WTC11 (cell line): Measurements from ENCODE around the gene SPOCK1. TPM values are rescaled to one million over a fixed set of nuclear protein-coding genes. Genes with fewer than 3 reads are reported as not detected.

Source experiments
- ATAC-seq: fragments of 200-7000 bp; cut with Tn5 transposase; 2 replicates; pipeline ENCODE4 v1.10.0; 2021; ENCODE audit warnings: mild to moderate bottlenecking, moderate library complexity
- CTCF ChIA-PET: fragments of 300-600 bp; sonication (Branson Sonifier 250); formaldehyde crosslinking; loops from one replicate; lab custom pipeline; 2021; ENCODE audit warnings: antibody characterized with exemption; lab: Charles Lee
- POLR2A ChIA-PET: fragments of 350-600 bp; sonication (Branson Sonifier 250); formaldehyde crosslinking; loops from one replicate; lab custom pipeline; 2021; ENCODE audit warnings: antibody characterized with exemption; lab: Charles Lee
- DNase-seq: peaks from one replicate; pipeline ENCODE4 v3.0.0; 2021; ENCODE audit warnings: low spot score
- H3K27ac Mint-ChIP-seq: 2 replicates; pipeline ENCODE4 v1.8.0; 2021; ENCODE audit warnings: mixed read lengths
- H3K27me3 Mint-ChIP-seq: 2 replicates; pipeline ENCODE4 v1.8.0; 2021; ENCODE audit warnings: low read depth, mild to moderate bottlenecking, moderate library complexity, mixed read lengths
- H3K36me3 Mint-ChIP-seq: 2 replicates; pipeline ENCODE4 v1.8.0; 2021; ENCODE audit warnings: mixed read lengths
- H3K4me1 Mint-ChIP-seq: 2 replicates; pipeline ENCODE4 v1.8.0; 2022; ENCODE audit warnings: mixed read lengths
- H3K4me3 Mint-ChIP-seq: 2 replicates; pipeline ENCODE4 v1.8.0; 2021; ENCODE audit warnings: mild to moderate bottlenecking, moderate library complexity, mixed read lengths
- H3K9me3 Mint-ChIP-seq: 2 replicates; pipeline ENCODE4 v1.8.0; 2021; ENCODE audit warnings: mixed read lengths
- ATF2 ChIP-seq: sonication (generic); formaldehyde crosslinking; IDR thresholded peaks from 2 replicates; pipeline ENCODE4 v1.8.1; 2022; ENCODE audit warnings: low read depth, missing genetic modification reagents, borderline replicate concordance
- CREB1 ChIP-seq: sonication (generic); formaldehyde crosslinking; IDR thresholded peaks from 2 replicates; pipeline ENCODE4 v1.8.0; 2023; ENCODE audit warnings: mild to moderate bottlenecking, missing genetic modification reagents
- ERG ChIP-seq: fragments of 250-450 bp; sonication (Bioruptor Pico); IDR thresholded peaks from 2 replicates; pipeline ENCODE4 v1.8.0; 2021; ENCODE audit warnings: mild to moderate bottlenecking
- FOXP1 ChIP-seq: sonication (generic); formaldehyde crosslinking; IDR thresholded peaks from 2 replicates; pipeline ENCODE4 v1.8.0; 2022; ENCODE audit warnings: missing genetic modification reagents, mild to moderate bottlenecking, moderate library complexity, borderline replicate concordance
- GABPB1 ChIP-seq: sonication (generic); formaldehyde crosslinking; IDR thresholded peaks from 2 replicates; pipeline ENCODE4 v1.8.1; 2023; ENCODE audit warnings: mild to moderate bottlenecking, missing genetic modification reagents
- GTF2I ChIP-seq: fragments of 250-450 bp; sonication (Bioruptor Pico); conservative IDR thresholded peaks from 2 replicates; pipeline ENCODE4 v1.4.0; 2021; ENCODE audit warnings: mild to moderate bottlenecking
- IRF1 ChIP-seq: sonication (generic); formaldehyde crosslinking; IDR thresholded peaks from 2 replicates; pipeline ENCODE4 v1.8.0; 2023; ENCODE audit warnings: missing genetic modification reagents
- JUN ChIP-seq: sonication (generic); formaldehyde crosslinking; IDR thresholded peaks from 2 replicates; pipeline ENCODE4 v1.8.0; 2023; ENCODE audit warnings: mild to moderate bottlenecking, missing genetic modification reagents
- KAT7 ChIP-seq: sonication (generic); formaldehyde crosslinking; IDR thresholded peaks from 2 replicates; pipeline ENCODE4 v1.8.1; 2023; ENCODE audit warnings: missing genetic modification reagents, mild to moderate bottlenecking, borderline replicate concordance
- MLX ChIP-seq: sonication (generic); formaldehyde crosslinking; IDR thresholded peaks from 2 replicates; pipeline ENCODE4 v1.8.1; 2023; ENCODE audit warnings: mild to moderate bottlenecking, missing genetic modification reagents, moderate library complexity
- PRRX2 ChIP-seq: fragments of 250-450 bp; sonication (Bioruptor Pico); IDR thresholded peaks from 2 replicates; pipeline ENCODE4 v1.8.0; 2021; ENCODE audit warnings: mild to moderate bottlenecking
- SMAD3 ChIP-seq: sonication (generic); formaldehyde crosslinking; IDR thresholded peaks from 2 replicates; pipeline ENCODE4 v1.8.0; 2022; ENCODE audit warnings: missing genetic modification reagents, mild to moderate bottlenecking, borderline replicate concordance
- SOX15 ChIP-seq: fragments of 250-450 bp; sonication (Bioruptor Pico); IDR thresholded peaks from 2 replicates; pipeline ENCODE4 v1.9.0; 2021; ENCODE audit warnings: mild to moderate bottlenecking
- ZNF423 ChIP-seq: fragments of 250-450 bp; sonication (Bioruptor Pico); IDR thresholded peaks from 2 replicates; pipeline ENCODE4 v2.1.2; 2022; ENCODE audit warnings: mild to moderate bottlenecking, moderate library complexity
- total RNA-seq: library from RNA; stranded (reverse); gene quantifications from 3 replicates; pipeline ENCODE4 v1.2.3, GENCODE V29; 2021
- TF ChIP-seq, protein P1 (sequence below): fragments of 250-450 bp; sonication (Bioruptor Pico); conservative IDR thresholded peaks from 2 replicates; pipeline ENCODE4 v1.9.0; 2021; ENCODE audit warnings: mild to moderate bottlenecking
- TF ChIP-seq, protein P2 (sequence below): fragments of 250-450 bp; sonication (Bioruptor Pico); IDR thresholded peaks from 2 replicates; pipeline ENCODE4 v1.9.0; 2021; ENCODE audit warnings: mild to moderate bottlenecking
- TF ChIP-seq, protein P3 (sequence below): sonication (generic); formaldehyde crosslinking; IDR thresholded peaks from 2 replicates; pipeline ENCODE4 v1.8.1; 2022; ENCODE audit warnings: mild to moderate bottlenecking, missing genetic modification reagents, moderate library complexity, borderline replicate concordance
- TF ChIP-seq, protein P4 (sequence below): sonication (generic); formaldehyde crosslinking; IDR thresholded peaks from 2 replicates; pipeline ENCODE4 v1.8.0; 2022; ENCODE audit warnings: mild to moderate bottlenecking, missing genetic modification reagents
- TF ChIP-seq, protein P5 (sequence below): sonication (generic); formaldehyde crosslinking; conservative IDR thresholded peaks from 2 replicates; pipeline ENCODE4 v1.8.1; 2022; ENCODE audit warnings: mild to moderate bottlenecking, missing genetic modification reagents
- TF ChIP-seq, protein P6 (sequence below): sonication (generic); formaldehyde crosslinking; IDR thresholded peaks from 2 replicates; pipeline ENCODE4 v1.8.0; 2022; ENCODE audit warnings: missing genetic modification reagents

SPOCK1 gene
- total RNA-seq, 1 experiment from 2014 or later: 15.2 TPM

DNA sequence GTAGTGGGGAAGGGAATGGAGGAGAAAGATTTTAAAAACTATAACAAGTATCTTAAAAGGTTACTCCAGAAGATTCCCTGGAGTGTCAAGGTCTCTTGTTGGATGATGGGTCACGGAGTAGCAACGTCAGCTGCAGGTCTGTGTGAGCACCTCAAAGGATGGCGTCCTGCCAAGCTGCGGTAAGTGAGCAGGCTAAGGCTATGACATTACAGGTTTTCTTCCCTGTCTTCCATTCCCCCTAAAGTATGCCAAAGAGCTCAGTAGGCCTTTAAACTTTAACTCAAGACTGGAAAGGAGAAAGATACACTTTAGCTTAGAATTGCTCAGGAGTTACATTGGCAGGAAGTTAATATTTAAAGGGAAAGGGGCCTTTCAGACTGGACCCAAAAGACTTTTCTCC, 17.5 kb downstream of the SPOCK1 start:
- DNase-seq (no peak), ATAC-seq (no peak)
- Mint-ChIP-seq H3K36me3 (no peaks in the 10 kb centered on the region), H3K4me3 (no peak overlapping the region), H3K9me3 (no peaks in the 10 kb centered on the region), H3K4me1 (no peaks in the 10 kb centered on the region), H3K27ac (no peak overlapping the region), H3K27me3 (no peaks in the 10 kb centered on the region)
- ChIA-PET CTCF (no interaction called here), POLR2A (no interaction called here)
- TF ChIP-seq, protein P1, sequence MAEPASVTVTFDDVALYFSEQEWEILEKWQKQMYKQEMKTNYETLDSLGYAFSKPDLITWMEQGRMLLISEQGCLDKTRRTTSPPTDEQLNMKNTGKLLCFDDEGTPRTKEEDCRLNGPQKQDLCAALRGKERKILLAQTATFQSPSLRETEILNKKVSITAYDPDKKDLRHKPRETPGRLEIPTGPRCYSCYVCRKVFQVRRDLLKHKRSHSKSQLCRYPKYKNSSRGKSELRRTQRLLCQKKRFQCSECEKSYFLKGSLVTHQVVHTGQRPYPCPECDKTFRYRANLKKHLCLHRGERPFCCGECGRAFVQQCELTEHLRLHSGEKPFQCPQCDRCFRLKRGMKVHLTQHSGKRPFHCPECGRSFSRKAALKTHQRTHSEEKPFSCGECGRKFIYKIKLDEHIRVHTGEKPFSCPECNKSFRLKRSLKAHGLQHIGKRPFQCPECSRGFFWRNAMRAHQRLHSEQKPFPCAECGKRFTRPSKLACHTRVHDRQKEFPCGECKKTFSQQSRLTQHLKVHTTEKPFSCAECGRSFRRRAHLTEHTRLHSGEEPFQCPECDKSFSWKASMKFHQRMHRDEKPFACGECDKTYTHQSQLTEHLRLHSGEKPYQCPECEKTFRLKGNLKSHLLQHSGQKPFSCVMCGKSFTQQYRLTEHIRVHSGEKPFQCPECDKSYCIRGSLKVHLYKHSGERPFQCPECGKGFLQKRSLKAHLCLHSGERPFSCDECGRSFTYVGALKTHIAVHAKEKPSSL (CRISPR knock-in tag): no peak
- TF ChIP-seq FOXP1 (CRISPR knock-in tag) (no peak), GABPB1 (CRISPR knock-in tag) (no peak), IRF1 (CRISPR knock-in tag) (no peak), PRRX2 (no peak), KAT7 (no peak), JUN (CRISPR knock-in tag) (no peak), SMAD3 (no peak)
- TF ChIP-seq, protein P2, sequence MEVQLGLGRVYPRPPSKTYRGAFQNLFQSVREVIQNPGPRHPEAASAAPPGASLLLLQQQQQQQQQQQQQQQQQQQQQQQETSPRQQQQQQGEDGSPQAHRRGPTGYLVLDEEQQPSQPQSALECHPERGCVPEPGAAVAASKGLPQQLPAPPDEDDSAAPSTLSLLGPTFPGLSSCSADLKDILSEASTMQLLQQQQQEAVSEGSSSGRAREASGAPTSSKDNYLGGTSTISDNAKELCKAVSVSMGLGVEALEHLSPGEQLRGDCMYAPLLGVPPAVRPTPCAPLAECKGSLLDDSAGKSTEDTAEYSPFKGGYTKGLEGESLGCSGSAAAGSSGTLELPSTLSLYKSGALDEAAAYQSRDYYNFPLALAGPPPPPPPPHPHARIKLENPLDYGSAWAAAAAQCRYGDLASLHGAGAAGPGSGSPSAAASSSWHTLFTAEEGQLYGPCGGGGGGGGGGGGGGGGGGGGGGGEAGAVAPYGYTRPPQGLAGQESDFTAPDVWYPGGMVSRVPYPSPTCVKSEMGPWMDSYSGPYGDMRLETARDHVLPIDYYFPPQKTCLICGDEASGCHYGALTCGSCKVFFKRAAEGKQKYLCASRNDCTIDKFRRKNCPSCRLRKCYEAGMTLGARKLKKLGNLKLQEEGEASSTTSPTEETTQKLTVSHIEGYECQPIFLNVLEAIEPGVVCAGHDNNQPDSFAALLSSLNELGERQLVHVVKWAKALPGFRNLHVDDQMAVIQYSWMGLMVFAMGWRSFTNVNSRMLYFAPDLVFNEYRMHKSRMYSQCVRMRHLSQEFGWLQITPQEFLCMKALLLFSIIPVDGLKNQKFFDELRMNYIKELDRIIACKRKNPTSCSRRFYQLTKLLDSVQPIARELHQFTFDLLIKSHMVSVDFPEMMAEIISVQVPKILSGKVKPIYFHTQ (CRISPR knock-in tag): no peak
- TF ChIP-seq, protein P3, sequence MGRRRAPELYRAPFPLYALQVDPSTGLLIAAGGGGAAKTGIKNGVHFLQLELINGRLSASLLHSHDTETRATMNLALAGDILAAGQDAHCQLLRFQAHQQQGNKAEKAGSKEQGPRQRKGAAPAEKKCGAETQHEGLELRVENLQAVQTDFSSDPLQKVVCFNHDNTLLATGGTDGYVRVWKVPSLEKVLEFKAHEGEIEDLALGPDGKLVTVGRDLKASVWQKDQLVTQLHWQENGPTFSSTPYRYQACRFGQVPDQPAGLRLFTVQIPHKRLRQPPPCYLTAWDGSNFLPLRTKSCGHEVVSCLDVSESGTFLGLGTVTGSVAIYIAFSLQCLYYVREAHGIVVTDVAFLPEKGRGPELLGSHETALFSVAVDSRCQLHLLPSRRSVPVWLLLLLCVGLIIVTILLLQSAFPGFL (CRISPR knock-in tag): no peak

DNA sequence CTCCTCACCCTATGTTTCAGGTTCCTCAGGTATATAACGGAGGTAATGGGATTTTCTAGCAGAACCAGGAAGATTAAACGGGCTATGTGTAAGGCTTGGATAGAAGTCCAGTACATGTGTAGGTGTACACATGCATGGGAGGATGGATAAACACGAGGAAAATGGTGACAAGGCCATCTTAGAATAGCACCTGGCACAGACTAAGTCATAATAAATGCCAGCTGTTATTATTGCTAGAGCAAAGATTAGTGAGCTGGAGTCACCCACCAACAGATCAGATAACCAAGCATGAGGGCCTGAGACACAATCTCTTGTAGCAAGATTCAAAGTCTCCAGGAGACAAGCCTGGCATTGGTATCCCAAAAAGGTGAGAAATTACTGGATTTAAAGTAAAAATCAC, 21.1 kb downstream of the SPOCK1 start:
- POLR2A ChIA-PET: no interaction called here
- Mint-ChIP-seq H3K4me3 (no peak overlapping the region), H3K9me3 (peaks cover 5% of the 10 kb centered on the region), H3K4me1 (no peaks in the 10 kb centered on the region), H3K27me3 (no peaks in the 10 kb centered on the region), H3K27ac (no peak overlapping the region), H3K36me3 (no peaks in the 10 kb centered on the region)
- ATAC-seq (no peak), DNase-seq (no peak)
- CTCF ChIA-PET: interaction anchor here (1.1 to 1.9 kb wide), 3 partner anchors 16 to 158 kb away, joined by 3 to 6 read pairs (median 3); no protein-coding TSS in a partner anchor
- TF ChIP-seq GABPB1 (CRISPR knock-in tag): no peak
- TF ChIP-seq FOXP1 (CRISPR knock-in tag): no peak
- TF ChIP-seq, protein P4, sequence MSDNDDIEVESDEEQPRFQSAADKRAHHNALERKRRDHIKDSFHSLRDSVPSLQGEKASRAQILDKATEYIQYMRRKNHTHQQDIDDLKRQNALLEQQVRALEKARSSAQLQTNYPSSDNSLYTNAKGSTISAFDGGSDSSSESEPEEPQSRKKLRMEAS (CRISPR knock-in tag): no peak
- TF ChIP-seq CREB1: no peak
- TF ChIP-seq ZNF423 (CRISPR knock-in tag): no peak
- TF ChIP-seq, protein P5, sequence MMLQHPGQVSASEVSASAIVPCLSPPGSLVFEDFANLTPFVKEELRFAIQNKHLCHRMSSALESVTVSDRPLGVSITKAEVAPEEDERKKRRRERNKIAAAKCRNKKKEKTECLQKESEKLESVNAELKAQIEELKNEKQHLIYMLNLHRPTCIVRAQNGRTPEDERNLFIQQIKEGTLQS (CRISPR knock-in tag): no peak
- TF ChIP-seq ERG (CRISPR knock-in tag): no peak
- no peak for TF ChIP-seq ATF2
- TF ChIP-seq GTF2I (CRISPR knock-in tag): no peak
- TF ChIP-seq MLX: no peak
- no peak for TF ChIP-seq SOX15 (CRISPR knock-in tag)
- TF ChIP-seq, protein P6, sequence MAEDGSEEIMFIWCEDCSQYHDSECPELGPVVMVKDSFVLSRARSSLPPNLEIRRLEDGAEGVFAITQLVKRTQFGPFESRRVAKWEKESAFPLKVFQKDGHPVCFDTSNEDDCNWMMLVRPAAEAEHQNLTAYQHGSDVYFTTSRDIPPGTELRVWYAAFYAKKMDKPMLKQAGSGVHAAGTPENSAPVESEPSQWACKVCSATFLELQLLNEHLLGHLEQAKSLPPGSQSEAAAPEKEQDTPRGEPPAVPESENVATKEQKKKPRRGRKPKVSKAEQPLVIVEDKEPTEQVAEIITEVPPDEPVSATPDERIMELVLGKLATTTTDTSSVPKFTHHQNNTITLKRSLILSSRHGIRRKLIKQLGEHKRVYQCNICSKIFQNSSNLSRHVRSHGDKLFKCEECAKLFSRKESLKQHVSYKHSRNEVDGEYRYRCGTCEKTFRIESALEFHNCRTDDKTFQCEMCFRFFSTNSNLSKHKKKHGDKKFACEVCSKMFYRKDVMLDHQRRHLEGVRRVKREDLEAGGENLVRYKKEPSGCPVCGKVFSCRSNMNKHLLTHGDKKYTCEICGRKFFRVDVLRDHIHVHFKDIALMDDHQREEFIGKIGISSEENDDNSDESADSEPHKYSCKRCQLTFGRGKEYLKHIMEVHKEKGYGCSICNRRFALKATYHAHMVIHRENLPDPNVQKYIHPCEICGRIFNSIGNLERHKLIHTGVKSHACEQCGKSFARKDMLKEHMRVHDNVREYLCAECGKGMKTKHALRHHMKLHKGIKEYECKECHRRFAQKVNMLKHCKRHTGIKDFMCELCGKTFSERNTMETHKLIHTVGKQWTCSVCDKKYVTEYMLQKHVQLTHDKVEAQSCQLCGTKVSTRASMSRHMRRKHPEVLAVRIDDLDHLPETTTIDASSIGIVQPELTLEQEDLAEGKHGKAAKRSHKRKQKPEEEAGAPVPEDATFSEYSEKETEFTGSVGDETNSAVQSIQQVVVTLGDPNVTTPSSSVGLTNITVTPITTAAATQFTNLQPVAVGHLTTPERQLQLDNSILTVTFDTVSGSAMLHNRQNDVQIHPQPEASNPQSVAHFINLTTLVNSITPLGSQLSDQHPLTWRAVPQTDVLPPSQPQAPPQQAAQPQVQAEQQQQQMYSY (CRISPR knock-in tag): no peak
